Skeletal muscle tissue (tissue), 4 donors: Measurements from ENCODE around the gene QKI. TPM values are rescaled to one million over a fixed set of nuclear protein-coding genes. Genes with fewer than 3 reads are reported as not detected.

ENCODE experiments used
- H3K27ac ChIP-seq: one replicate; pipeline ENCODE4 v1.7.0; 2013; ENCODE audit warnings: mild to moderate bottlenecking, low read depth, low read length, inconsistent platforms
- H3K27me3 ChIP-seq, 3 donors: one replicate each; pipeline ENCODE4 v1.7.0; 2013; ENCODE audit warnings: low read length in 3 of 3; ENCODE audit not compliant: control insufficient read depth in 3 of 3, insufficient read depth in 3 of 3
- H3K36me3 ChIP-seq, 3 donors: one replicate each; pipeline ENCODE4 v1.7.0; 2013; ENCODE audit warnings: low read length in 3 of 3; ENCODE audit not compliant: control insufficient read depth in 3 of 3, insufficient read depth in 3 of 3
- H3K4me1 ChIP-seq, 3 donors: one replicate each; pipeline ENCODE4 v1.7.0; 2013; ENCODE audit warnings: low read length in 3 of 3, mild to moderate bottlenecking in 3 of 3; ENCODE audit not compliant: control insufficient read depth in 3 of 3, insufficient read depth in 3 of 3
- H3K4me3 ChIP-seq, 3 donors: one replicate each; pipeline ENCODE4 v1.7.0; 2013; ENCODE audit warnings: low read length in 3 of 3
- H3K9ac ChIP-seq, 3 donors: one replicate each; pipeline ENCODE4 v1.7.0; 2013; ENCODE audit warnings: low read length in 3 of 3, mild to moderate bottlenecking in 3 of 3, moderate library complexity in 2 of 3, low read depth in 1 of 3
- H3K9me3 ChIP-seq, 3 donors: one replicate each; pipeline ENCODE4 v1.7.0; 2013; ENCODE audit warnings: low read length in 3 of 3; ENCODE audit not compliant: control insufficient read depth in 3 of 3
- total RNA-seq: library from RNA; depleted of rRNA; stranded (reverse); fragments of >200 nt; gene quantifications from one replicate; pipeline ENCODE4 v1.2.3, GENCODE V29; 2014
- donor health status: Osteomylitis.

The QKI gene
- total RNA-seq, 1 donor from 2014 or later: 274 TPM

DNA sequence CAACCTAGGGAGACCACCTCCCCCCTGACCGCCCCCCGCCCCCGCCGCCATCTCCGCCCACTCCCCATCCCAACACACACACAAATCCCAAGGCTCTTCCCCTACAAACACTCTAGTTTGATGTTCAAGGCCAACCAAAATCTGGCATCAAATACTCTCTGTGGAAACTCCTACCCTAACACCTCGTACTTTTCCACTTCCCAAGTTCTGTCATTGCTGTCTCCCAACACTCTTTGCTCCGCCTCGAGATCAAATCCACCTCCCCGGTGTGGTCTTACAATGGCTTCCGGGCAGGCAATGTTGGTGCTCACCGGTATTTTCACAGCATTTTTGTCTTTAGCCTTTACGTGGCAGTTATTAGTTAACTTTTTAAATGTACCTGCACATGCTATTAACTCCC, 4.8 kb upstream of the QKI start:
- H3K9ac ChIP-seq: no peak overlapping the region
- H3K27me3 ChIP-seq: no peaks in the 10 kb centered on the region
- no peak overlapping the region for H3K27ac ChIP-seq
- H3K9me3 ChIP-seq: no peaks in the 10 kb centered on the region
- H3K4me1 ChIP-seq: peaks cover 21 to 27% (median 25%) of the 10 kb centered on the region in 3 donors
- no peaks in the 10 kb centered on the region for H3K36me3 ChIP-seq
- no peak overlapping the region for H3K4me3 ChIP-seq

GRCh38 chr6:163412341-163412740, 2.2 kb upstream of the QKI start:
- Histone ChIP-seq H3K4me3 (peak overlapping the region; percentile 73 to 98 (median 89)), H3K27ac (peak overlapping the region; percentile 98), H3K9me3 (no peaks in the 10 kb centered on the region), H3K9ac (peak overlapping the region; percentile 87 to 97 (median 93)), H3K4me1 (peaks cover 0 to 11% (median 11%) of the 10 kb centered on the region in 3 donors), H3K36me3 (peaks cover 0 to 2% (median 0%) of the 10 kb centered on the region in 3 donors), H3K27me3 (no peaks in the 10 kb centered on the region)

DNA sequence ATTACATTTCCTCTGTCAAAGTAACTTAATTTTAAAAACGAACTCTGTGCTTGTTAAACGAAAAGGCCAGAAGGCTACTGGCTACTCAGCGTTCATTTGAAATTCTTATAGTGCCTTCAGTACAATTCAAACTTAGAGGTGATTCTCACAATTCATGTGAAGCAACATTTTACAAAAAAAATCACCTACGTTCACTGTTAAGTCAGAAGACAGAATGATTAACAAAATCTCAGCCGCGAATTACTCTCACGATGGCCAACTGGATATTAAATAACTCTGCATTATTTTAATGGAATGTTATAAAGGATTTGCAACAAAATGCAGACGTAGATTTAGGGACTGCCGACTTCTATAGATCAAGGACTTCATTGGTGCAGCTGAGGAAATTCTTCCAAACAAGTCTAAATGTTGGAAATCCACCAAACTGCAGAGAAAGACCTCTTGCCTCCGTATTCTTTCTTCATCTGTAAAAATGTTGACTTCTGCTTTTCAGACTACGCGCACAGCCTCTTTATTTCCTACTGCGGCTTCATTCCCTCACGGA, 1.6 kb upstream of the QKI start:
- H3K4me1 ChIP-seq: peaks cover 0 to 11% (median 11%) of the 10 kb centered on the region in 3 donors
- peak overlapping the region; percentile 87 to 97 (median 93) for H3K9ac ChIP-seq
- peaks cover 0 to 2% (median 0%) of the 10 kb centered on the region in 3 donors for H3K36me3 ChIP-seq
- no peaks in the 10 kb centered on the region for H3K27me3 ChIP-seq
- H3K9me3 ChIP-seq: no peaks in the 10 kb centered on the region
- peak overlapping the region; percentile 98 for H3K27ac ChIP-seq
- peak overlapping the region; percentile 73 to 98 (median 89) for H3K4me3 ChIP-seq

DNA sequence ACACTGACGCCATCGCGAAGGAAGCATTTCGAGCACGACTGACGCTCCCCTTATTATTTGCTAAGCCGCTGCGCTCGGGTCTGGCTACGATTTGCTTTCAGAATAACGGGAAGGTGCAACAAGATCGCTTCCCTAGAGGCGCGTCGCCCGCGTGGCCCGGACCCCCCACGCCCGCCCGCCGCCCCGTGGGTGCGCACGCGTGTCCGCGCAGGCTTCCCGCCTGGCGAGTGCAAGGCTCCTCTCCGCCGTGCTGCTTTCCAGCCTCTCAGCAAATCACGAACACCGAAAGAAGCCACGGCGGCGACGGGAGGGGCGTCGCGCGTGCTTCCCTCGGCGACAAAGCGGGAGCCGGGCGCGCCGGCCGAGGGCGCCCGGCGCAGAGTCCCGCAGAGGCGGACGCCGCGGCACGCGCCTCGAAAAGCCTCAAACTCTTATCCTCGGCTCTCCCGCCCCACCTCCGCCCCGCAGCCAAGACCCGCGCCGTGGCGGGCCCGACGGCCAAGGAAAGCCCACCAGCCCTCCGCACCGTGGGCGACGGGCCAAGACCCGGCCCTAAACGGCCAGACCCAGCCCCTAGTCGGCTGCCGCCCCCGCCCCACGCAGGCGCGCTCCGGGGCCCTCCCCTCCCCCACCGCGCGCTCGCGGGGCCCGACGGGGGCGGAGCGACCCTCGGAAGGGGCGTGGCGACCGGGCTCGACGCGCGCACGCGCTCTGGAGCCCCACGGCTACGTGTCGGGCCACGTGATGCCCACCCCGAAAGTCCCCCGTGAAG, 987 bp upstream of the QKI start:
- Histone ChIP-seq H3K4me1 (peaks cover 0 to 11% (median 11%) of the 10 kb centered on the region in 3 donors), H3K27me3 (no peaks in the 10 kb centered on the region), H3K9me3 (no peaks in the 10 kb centered on the region), H3K36me3 (peaks cover 0 to 2% (median 0%) of the 10 kb centered on the region in 3 donors), H3K27ac (peak overlapping the region; percentile 98), H3K9ac (peak overlapping the region; percentile 87 to 97 (median 93)), H3K4me3 (peak overlapping the region; percentile 73 to 98 (median 89))

DNA sequence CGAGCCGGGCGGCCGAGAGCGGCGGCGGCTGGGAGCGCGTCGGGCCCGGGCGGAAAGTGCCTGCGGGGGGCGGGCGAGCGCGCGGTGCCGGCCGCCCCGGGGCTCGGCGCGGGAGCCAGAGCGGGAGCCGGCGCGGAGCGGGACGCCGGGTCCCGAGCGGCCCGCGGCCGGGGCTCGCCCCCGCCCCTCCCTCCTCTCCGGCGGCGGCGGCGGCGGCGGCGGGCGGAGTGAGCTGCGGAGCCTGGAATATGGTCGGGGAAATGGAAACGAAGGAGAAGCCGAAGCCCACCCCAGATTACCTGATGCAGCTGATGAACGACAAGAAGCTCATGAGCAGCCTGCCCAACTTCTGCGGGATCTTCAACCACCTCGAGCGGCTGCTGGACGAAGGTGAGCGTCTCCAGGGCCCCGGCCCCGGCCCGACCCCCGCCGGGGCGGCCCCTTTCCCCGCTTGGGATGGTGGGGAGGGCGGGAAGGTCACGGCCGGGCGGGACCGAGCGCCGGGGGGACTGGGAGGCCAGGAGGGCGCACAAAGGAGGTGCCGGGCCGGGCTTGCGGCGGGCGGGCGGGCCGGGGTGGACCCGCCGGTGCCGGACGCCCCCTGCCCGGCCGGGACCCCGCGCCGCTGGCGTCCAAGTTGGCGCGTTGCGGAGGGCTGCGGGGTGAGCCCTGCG, 565 bp downstream of the QKI start:
- no peaks in the 10 kb centered on the region for H3K9me3 ChIP-seq
- peak overlapping the region; percentile 99 for H3K27ac ChIP-seq
- H3K4me3 ChIP-seq: peak overlapping the region; percentile 68 to 92 (median 84)
- H3K36me3 ChIP-seq: peaks cover 0 to 2% (median 0%) of the 10 kb centered on the region in 3 donors
- H3K9ac ChIP-seq: peak overlapping the region; percentile 94 to 99 (median 98)
- peaks cover 0 to 20% (median 8%) of the 10 kb centered on the region in 3 donors for H3K4me1 ChIP-seq
- no peaks in the 10 kb centered on the region for H3K27me3 ChIP-seq

DNA sequence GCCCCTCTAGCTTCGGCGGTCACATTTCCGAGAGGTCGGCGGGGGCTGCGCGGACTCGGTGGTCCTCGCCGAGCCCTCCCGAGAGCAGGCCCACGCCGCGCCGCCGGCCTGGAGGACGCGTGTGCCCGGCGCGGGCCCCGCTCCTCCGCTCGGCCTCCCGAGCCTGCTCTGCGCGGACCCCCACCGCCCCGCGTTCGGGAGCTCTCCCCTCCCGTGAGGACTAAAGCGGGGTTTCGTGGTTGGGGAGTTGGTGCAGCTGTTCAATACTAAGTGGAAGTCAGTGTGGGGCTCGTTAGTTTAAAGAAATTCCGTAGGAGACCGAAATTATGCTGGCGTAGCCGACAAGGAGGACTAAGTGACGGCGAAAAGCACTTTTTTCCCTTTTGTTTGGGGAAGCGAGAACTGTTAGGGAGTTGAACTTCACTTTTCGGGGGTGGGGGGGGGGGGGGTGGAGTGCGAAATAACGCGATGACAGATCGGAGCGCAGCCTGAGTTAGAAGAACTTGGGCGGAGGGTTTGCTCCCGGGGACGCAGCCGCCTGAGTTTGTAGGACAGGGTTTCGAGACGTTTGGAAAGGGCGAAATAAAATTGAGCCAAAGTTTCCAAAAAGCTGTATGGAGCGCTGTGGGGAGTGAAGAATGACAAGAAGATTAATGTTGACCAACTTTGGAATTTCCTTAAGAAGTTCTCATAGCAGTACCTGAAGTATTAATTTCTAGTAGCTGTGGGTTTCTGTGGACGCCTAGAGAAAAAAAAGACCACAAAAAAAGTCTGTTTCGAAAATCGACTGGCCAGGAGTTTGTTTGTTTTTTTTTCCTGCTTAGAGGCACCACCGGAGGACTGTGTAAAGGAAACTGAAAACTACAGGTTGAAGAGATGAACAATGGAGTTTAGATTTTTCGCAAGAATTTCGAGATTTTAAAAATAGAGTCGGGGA, 1.4 kb downstream of the QKI start:
- H3K4me1 ChIP-seq: peaks cover 6 to 28% (median 12%) of the 10 kb centered on the region in 3 donors
- peak overlapping the region; percentile 68 to 92 (median 84) for H3K4me3 ChIP-seq
- H3K9me3 ChIP-seq: no peaks in the 10 kb centered on the region
- peaks cover 0 to 2% (median 0%) of the 10 kb centered on the region in 3 donors for H3K36me3 ChIP-seq
- peak overlapping the region; percentile 99 for H3K27ac ChIP-seq
- H3K9ac ChIP-seq: peak overlapping the region; percentile 94 to 99 (median 98)
- no peaks in the 10 kb centered on the region for H3K27me3 ChIP-seq

- peak overlapping the region; percentile 99 for H3K27ac ChIP-seq
- peak overlapping the region; percentile 94 to 99 (median 98) for H3K9ac ChIP-seq
- H3K9me3 ChIP-seq: no peaks in the 10 kb centered on the region
- H3K4me3 ChIP-seq: peak overlapping the region; percentile 68 to 92 (median 84)
- peaks cover 0 to 2% (median 0%) of the 10 kb centered on the region in 3 donors for H3K36me3 ChIP-seq
- H3K4me1 ChIP-seq: peaks cover 6 to 32% (median 12%) of the 10 kb centered on the region in 3 donors
- H3K27me3 ChIP-seq: no peaks in the 10 kb centered on the region
Measured at GRCh38 chr6:163416557-163417253, 2.2 kb downstream of the QKI start.

DNA sequence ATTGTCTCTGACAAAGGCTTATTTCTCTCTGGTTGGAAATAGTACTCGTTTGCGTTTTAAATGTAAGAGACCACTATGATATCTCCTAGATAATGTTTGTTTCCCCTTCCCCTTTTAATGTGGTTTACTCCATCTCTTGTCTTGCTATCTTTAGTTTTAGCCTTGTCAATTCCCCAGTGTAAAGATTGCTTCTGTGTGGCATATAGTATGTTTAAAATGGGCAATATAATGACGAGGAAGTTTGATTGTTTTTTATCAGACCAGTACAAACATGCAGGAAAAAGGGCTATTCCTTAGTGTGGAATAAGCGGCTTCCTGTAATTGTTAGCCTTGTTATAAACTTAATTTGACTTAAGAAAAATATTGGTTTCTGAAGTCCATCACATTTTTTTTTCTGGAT, 3.1 kb downstream of the QKI start:
- Histone ChIP-seq H3K9me3 (no peaks in the 10 kb centered on the region), H3K36me3 (peaks cover 0 to 2% (median 0%) of the 10 kb centered on the region in 3 donors), H3K27ac (peak overlapping the region; percentile 99), H3K4me3 (peak overlapping the region; percentile 68 to 92 (median 84)), H3K9ac (peak overlapping the region; percentile 94 to 99 (median 98)), H3K27me3 (no peaks in the 10 kb centered on the region), H3K4me1 (peaks cover 10 to 29% (median 16%) of the 10 kb centered on the region in 3 donors)
